Neuronal stem cell (in vitro differentiated cells): ENCODE results near the gene ACAA2.

Experiments
- DNase-seq: peaks from one replicate; pipeline ENCODE4 v3.0.0-alpha.2; 2013; ENCODE audit warnings: low spot score
- H2AFZ ChIP-seq: one replicate; pipeline ENCODE4 v1.6.1; 2013; ENCODE audit warnings: mild to moderate bottlenecking, low read length, inconsistent platforms
- H2AK5ac ChIP-seq: 2 replicates; pipeline ENCODE4 v1.6.1; 2013; ENCODE audit warnings: low read depth, mild to moderate bottlenecking, inconsistent platforms, low read length, moderate library complexity, mixed read lengths
- H2BK120ac ChIP-seq: 2 replicates; pipeline ENCODE4 v1.6.1; 2013; ENCODE audit warnings: low read depth, mild to moderate bottlenecking, inconsistent platforms, low read length, moderate library complexity, mixed read lengths
- H2BK12ac ChIP-seq: one replicate; pipeline ENCODE4 v1.6.1; 2013; ENCODE audit warnings: low read length, inconsistent platforms
- H2BK15ac ChIP-seq: 2 replicates; pipeline ENCODE4 v1.6.1; 2013; ENCODE audit warnings: mild to moderate bottlenecking, low read length, inconsistent platforms, mixed read lengths
- H2BK5ac ChIP-seq: one replicate; pipeline ENCODE4 v1.6.1; 2013; ENCODE audit warnings: inconsistent platforms, mild to moderate bottlenecking, low read length, moderate library complexity
- H3K14ac ChIP-seq: one replicate; pipeline ENCODE4 v1.6.1; 2013; ENCODE audit warnings: low read length, inconsistent platforms
- H3K18ac ChIP-seq: 2 replicates; pipeline ENCODE4 v1.6.1; 2013; ENCODE audit warnings: low read length, inconsistent platforms
- H3K23ac ChIP-seq: 2 replicates; pipeline ENCODE4 v1.6.1; 2013; ENCODE audit warnings: low read depth, mild to moderate bottlenecking, mixed read lengths, low read length, inconsistent platforms; ENCODE audit not compliant: poor library complexity
- H3K27ac ChIP-seq: replicated peaks from 3 replicates; pipeline ENCODE4 v1.5.1; 2013; ENCODE audit warnings: low read length, inconsistent platforms
- H3K27me3 ChIP-seq, 3 experiments: 2 replicates each; pipeline ENCODE4 v1.6.1; 2013; ENCODE audit warnings: low read length in 3 of 3, mild to moderate bottlenecking in 2 of 3, inconsistent platforms in 1 of 3, low read depth in 1 of 3, mixed read lengths in 1 of 3, moderate library complexity in 1 of 3; ENCODE audit not compliant: control insufficient read depth in 3 of 3, insufficient read depth in 3 of 3
- H3K36me3 ChIP-seq, 2 donors: replicated peaks in 1 of 2; 2 replicates each; pipeline ENCODE4 v1.6.1; 2013; ENCODE audit warnings: low read length in 2 of 2; ENCODE audit not compliant: control insufficient read depth in 2 of 2, insufficient read depth in 2 of 2
- H3K4ac ChIP-seq: 2 replicates; pipeline ENCODE4 v1.6.1; 2013; ENCODE audit warnings: inconsistent platforms, mild to moderate bottlenecking, low read length, moderate library complexity
- H3K4me1 ChIP-seq, 2 donors: 1 replicate in 1 of 2; 2 replicates in 1 of 2; pipeline ENCODE4 v1.6.1; 2013; ENCODE audit warnings: low read length in 2 of 2, low read depth in 1 of 2; ENCODE audit not compliant: control insufficient read depth in 2 of 2, insufficient read depth in 1 of 2
- H3K4me2 ChIP-seq: one replicate; pipeline ENCODE4 v1.6.1; 2013; ENCODE audit warnings: mild to moderate bottlenecking, low read length, inconsistent platforms; ENCODE audit not compliant: insufficient read depth, poor library complexity, severe bottlenecking
- H3K4me3 ChIP-seq, 2 donors: 2 replicates each; pipeline ENCODE4 v1.5.1; 2013; ENCODE audit warnings: low read length in 2 of 2, mild to moderate bottlenecking in 2 of 2, inconsistent platforms in 1 of 2, moderate library complexity in 1 of 2
- H3K79me1 ChIP-seq: one replicate; pipeline ENCODE4 v1.6.1; 2013; ENCODE audit warnings: low read depth, mild to moderate bottlenecking, inconsistent platforms, low read length, moderate library complexity
- H3K9ac ChIP-seq: one replicate; pipeline ENCODE4 v1.6.1; 2013; ENCODE audit warnings: mild to moderate bottlenecking, low read depth, low read length, inconsistent platforms; ENCODE audit not compliant: poor library complexity
- H3K9me3 ChIP-seq, 2 donors: replicated peaks in 1 of 2; 2 replicates each; pipeline versions ENCODE3 to v1.6.1; 2013; ENCODE audit warnings: low read length in 2 of 2, mild to moderate bottlenecking in 2 of 2, inconsistent platforms in 1 of 2, low read depth in 1 of 2, mixed read lengths in 1 of 2, moderate library complexity in 1 of 2; ENCODE audit not compliant: control insufficient read depth in 2 of 2, insufficient read depth in 1 of 2
- H4K8ac ChIP-seq: one replicate; pipeline ENCODE4 v1.6.1; 2013; ENCODE audit warnings: low read depth, mild to moderate bottlenecking, inconsistent platforms, low read length, moderate library complexity
- H4K91ac ChIP-seq: one replicate; pipeline ENCODE4 v1.6.1; 2013; ENCODE audit warnings: low read length, low read depth, mild to moderate bottlenecking, inconsistent platforms; ENCODE audit not compliant: poor library complexity
- WGBS, 2 donors: extraction: QIAGEN DNeasy Blood & Tissue Kit; methylation state at CpG; one replicate each; pipeline ENCODE4 v1.1.7; 2013; ENCODE audit warnings: missing lambda C conversion rate in 2 of 2, mixed read lengths in 1 of 2; ENCODE audit not compliant: insufficient read length in 2 of 2, insufficient replicate concordance in 1 of 2; ENCODE audit errors: extremely low coverage in 2 of 2; 5-methylcytosine and 5-hydroxymethylcytosine counted together

The ACAA2 gene

DNA sequence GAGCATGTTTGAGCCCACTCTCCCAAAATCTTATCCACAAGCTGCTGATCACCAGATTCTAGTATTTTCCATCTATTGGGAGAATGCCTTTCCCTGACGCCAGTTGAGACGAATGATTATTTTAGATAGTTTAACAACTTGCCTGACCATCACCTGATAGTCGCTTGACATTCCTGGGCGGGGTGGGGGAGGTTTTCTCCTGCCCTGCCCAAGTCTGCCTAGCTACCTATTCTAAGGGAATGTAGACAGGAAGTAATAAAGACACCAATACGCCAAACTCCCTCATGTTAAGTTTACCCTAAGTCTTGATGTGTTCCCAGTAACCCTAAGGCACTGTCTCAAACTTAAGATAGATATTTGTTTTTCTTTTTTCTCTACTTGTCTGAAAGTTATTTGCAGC, 4.6 kb upstream of the ACAA2 start:
- H2BK5ac ChIP-seq = no peak overlapping the region
- whole genome bisulfite sequencing, 2 donors = no CpG with 5 or more reads among the region's 5 CpGs
- H3K27me3 ChIP-seq = no peaks in the 10 kb centered on the region
- H3K9me3 ChIP-seq = no peaks in the 10 kb centered on the region
- no peak overlapping the region for H2BK12ac ChIP-seq
- H3K23ac ChIP-seq = no peak overlapping the region
- no peak overlapping the region for H2AFZ ChIP-seq
- H3K4ac ChIP-seq = no peak overlapping the region
- H2AK5ac ChIP-seq = no peak overlapping the region
- no peak overlapping the region for H2BK120ac ChIP-seq
- H3K79me1 ChIP-seq = no peaks in the 10 kb centered on the region
- peaks cover 0 to 11% of the 10 kb centered on the region in 2 donors for H3K36me3 ChIP-seq
- H3K9ac ChIP-seq = no peak overlapping the region
- DNase-seq = no peak
- no peak overlapping the region for H4K91ac ChIP-seq
- no peak overlapping the region for H3K27ac ChIP-seq
- H2BK15ac ChIP-seq = no peak overlapping the region
- no peak overlapping the region for H3K4me3 ChIP-seq
- H3K18ac ChIP-seq = no peak overlapping the region
- no peak overlapping the region for H4K8ac ChIP-seq
- H3K14ac ChIP-seq = no peak overlapping the region
- H3K4me1 ChIP-seq = peaks cover 1 to 5% of the 10 kb centered on the region in 2 donors
- H3K4me2 ChIP-seq = no peak overlapping the region

DNA sequence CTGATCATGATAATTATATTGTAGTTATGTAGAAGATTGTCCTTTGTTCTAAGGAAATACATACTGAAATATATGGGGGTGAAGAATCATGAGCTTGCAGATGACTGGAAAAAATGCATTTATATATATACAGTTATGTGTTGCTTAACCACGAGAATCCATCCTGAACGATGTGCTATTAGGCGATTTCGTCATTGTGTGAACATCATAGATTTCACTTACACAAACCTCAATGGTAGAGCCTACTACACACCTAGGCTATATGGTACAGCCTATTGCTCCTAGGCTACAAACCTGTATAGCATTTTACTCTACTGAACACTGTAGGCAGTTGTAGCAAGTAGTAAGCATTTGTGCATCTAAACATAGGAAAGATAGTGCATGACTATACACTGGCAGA, 2.6 kb upstream of the ACAA2 start:
- H3K23ac ChIP-seq = no peak overlapping the region
- no peak overlapping the region for H2BK120ac ChIP-seq
- no peak overlapping the region for H3K14ac ChIP-seq
- no peak overlapping the region for H2AFZ ChIP-seq
- no peak overlapping the region for H2BK12ac ChIP-seq
- peaks cover 0 to 11% of the 10 kb centered on the region in 2 donors for H3K36me3 ChIP-seq
- no peak for DNase-seq
- H3K9me3 ChIP-seq = no peaks in the 10 kb centered on the region
- no peak overlapping the region for H3K4me2 ChIP-seq
- H3K18ac ChIP-seq = no peak overlapping the region
- H3K9ac ChIP-seq = no peak overlapping the region
- H3K27me3 ChIP-seq = no peaks in the 10 kb centered on the region
- no peak overlapping the region for H4K91ac ChIP-seq
- no peak overlapping the region for H3K27ac ChIP-seq
- no peak overlapping the region for H3K4me3 ChIP-seq
- no peaks in the 10 kb centered on the region for H3K79me1 ChIP-seq
- no peak overlapping the region for H4K8ac ChIP-seq
- H2AK5ac ChIP-seq = no peak overlapping the region
- no peak overlapping the region for H2BK5ac ChIP-seq
- WGBS, 2 donors = no CpG with 5 or more reads among the region's 4 CpGs
- H3K4me1 ChIP-seq = peaks cover 1 to 9% of the 10 kb centered on the region in 2 donors
- no peak overlapping the region for H2BK15ac ChIP-seq
- H3K4ac ChIP-seq = no peak overlapping the region

DNA sequence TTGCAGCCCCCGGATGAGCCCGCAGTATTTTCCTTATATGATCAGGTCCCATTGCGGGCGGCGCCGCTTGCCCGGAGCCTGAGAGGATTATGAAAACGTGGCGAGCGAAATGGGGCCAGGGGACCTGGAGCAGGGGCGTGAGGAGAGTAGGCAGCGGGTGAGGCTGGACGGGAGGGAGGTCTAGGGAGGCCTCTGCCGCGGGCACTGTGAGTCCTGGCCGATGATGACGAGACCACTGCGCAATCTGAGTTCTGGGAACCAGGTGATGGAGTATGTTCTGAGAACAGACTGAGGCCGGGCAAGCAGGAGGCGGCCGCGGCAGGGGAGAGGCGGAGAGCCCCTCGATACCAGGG, 790 bp upstream of the ACAA2 start:
- Histone ChIP-seq H4K91ac (peak overlapping the region; percentile 39), H3K9ac (peak overlapping the region; percentile 85), H2BK12ac (no peak overlapping the region), H3K14ac (no peak overlapping the region), H3K18ac (peak overlapping the region; percentile 93), H3K23ac (peak overlapping the region; percentile 87), H2BK5ac (peak overlapping the region; percentile 90), H3K79me1 (no peaks in the 10 kb centered on the region), H2AFZ (peak overlapping the region; percentile 98), H3K4me2 (peak overlapping the region; percentile 66), H2AK5ac (no peak overlapping the region), H3K4ac (no peak overlapping the region), H3K4me3 (peak overlapping the region; percentile 58 to 95), H3K27ac (no peak overlapping the region), H3K27me3 (no peaks in the 10 kb centered on the region), H3K4me1 (peaks cover 1 to 9% of the 10 kb centered on the region in 2 donors), H4K8ac (no peak overlapping the region), H2BK15ac (peak overlapping the region; percentile 98), H3K36me3 (peaks cover 0 to 11% of the 10 kb centered on the region in 2 donors), H3K9me3 (peaks cover 0 to 16% of the 10 kb centered on the region in 2 donors), H2BK120ac (no peak overlapping the region)
- DNase-seq = peak; percentile 64
- WGBS, 2 donors = no CpG with 5 or more reads among the region's 24 CpGs

DNA sequence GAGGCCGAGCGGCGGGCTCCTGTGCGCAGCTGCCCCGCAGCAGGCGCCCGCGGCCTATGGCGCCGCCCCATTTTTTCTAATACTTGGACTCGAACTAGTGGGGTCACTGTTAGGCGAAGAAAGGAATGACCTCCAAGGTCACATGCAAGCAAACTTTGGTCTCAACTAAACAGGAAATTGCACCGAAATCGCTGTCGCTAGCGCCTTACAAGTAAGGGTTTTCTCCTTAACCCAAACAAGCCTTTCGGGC, 339 bp downstream of the ACAA2 start:
- Histone ChIP-seq H3K9me3 (peaks cover 0 to 21% of the 10 kb centered on the region in 2 donors), H3K18ac (peak overlapping the region; percentile 96), H4K8ac (no peak overlapping the region), H2BK5ac (no peak overlapping the region), H3K9ac (no peak overlapping the region), H2AFZ (peak overlapping the region; percentile 98), H3K79me1 (no peaks in the 10 kb centered on the region), H3K4me1 (peaks cover 1 to 9% of the 10 kb centered on the region in 2 donors), H3K4me2 (peak overlapping the region; percentile 66), H3K4ac (no peak overlapping the region), H3K14ac (no peak overlapping the region), H2AK5ac (no peak overlapping the region), H2BK12ac (no peak overlapping the region), H3K27me3 (no peaks in the 10 kb centered on the region), H3K4me3 (peak overlapping the region; percentile 58 to 87), H3K23ac (no peak overlapping the region), H3K36me3 (peaks cover 0 to 10% of the 10 kb centered on the region in 2 donors), H3K27ac (no peak overlapping the region), H2BK120ac (no peak overlapping the region), H4K91ac (no peak overlapping the region), H2BK15ac (no peak overlapping the region)
- no CpG with 5 or more reads among the region's 17 CpGs for WGBS, 2 donors
- DNase-seq = no peak
